ENCODE results near the gene HCK. TPM values are rescaled to one million over a fixed set of nuclear protein-coding genes. Genes with fewer than 3 reads are reported as not detected.

The HCK gene
- total RNA-seq, 1 donor from 2014 or later = under 0.01 TPM

GRCh38 chr20:32139947-32140346, 87.9 kb downstream of the HCK start:
- Histone ChIP-seq H3K4me3 (ENCODE audit: low read depth, low read length) (no peak overlapping the region), H3K27me3 (ENCODE audit: control insufficient read depth, insufficient read depth, low read length) (no peaks in the 10 kb centered on the region), H3K36me3 (ENCODE audit: control insufficient read depth, insufficient read depth, low read length) (peaks cover 36% of the 10 kb centered on the region)
- DNase-seq (ENCODE audit: low read depth) (no peak), FAIRE-seq (no peak)
- no peak for TF ChIP-seq CTCF (IDR thresholded peaks at IDR 0.05; ENCODE audit: insufficient read depth, low read length, severe bottlenecking)

- no peak for TF ChIP-seq CTCF (IDR thresholded peaks at IDR 0.05; ENCODE audit: insufficient read depth, low read length, severe bottlenecking)
- DNase-seq (ENCODE audit: low read depth) = no peak
- no peak for FAIRE-seq
- peaks cover 38% of the 10 kb centered on the region for H3K36me3 ChIP-seq (ENCODE audit: control insufficient read depth, insufficient read depth, low read length)
- no peak overlapping the region for H3K4me3 ChIP-seq (ENCODE audit: low read depth, low read length)
- H3K27me3 ChIP-seq (ENCODE audit: control insufficient read depth, insufficient read depth, low read length) = no peaks in the 10 kb centered on the region
Observed at GRCh38 chr20:32140603-32141002, 88.6 kb downstream of the HCK start.

GRCh38 chr20:32141465-32141980, 89.5 kb downstream of the HCK start:
- H3K27me3 ChIP-seq (ENCODE audit: control insufficient read depth, insufficient read depth, low read length) = no peaks in the 10 kb centered on the region
- H3K4me3 ChIP-seq (ENCODE audit: low read depth, low read length) = no peak overlapping the region
- H3K36me3 ChIP-seq (ENCODE audit: control insufficient read depth, insufficient read depth, low read length) = peaks cover 40% of the 10 kb centered on the region
- FAIRE-seq = no peak
- no peak for DNase-seq (ENCODE audit: low read depth)
- TF ChIP-seq CTCF (IDR thresholded peaks at IDR 0.05; ENCODE audit: insufficient read depth, low read length, severe bottlenecking) = no peak

- no peak overlapping the region for H3K4me3 ChIP-seq (ENCODE audit: low read depth, low read length)
- no peaks in the 10 kb centered on the region for H3K27me3 ChIP-seq (ENCODE audit: control insufficient read depth, insufficient read depth, low read length)
- DNase-seq (ENCODE audit: low read depth) (no peak), FAIRE-seq (no peak)
- peaks cover 37% of the 10 kb centered on the region for H3K36me3 ChIP-seq (ENCODE audit: control insufficient read depth, insufficient read depth, low read length)
- TF ChIP-seq CTCF (IDR thresholded peaks at IDR 0.05; ENCODE audit: insufficient read depth, low read length, severe bottlenecking) = no peak
Observed at GRCh38 chr20:32142088-32142487, 90.0 kb downstream of the HCK start.

GRCh38 chr20:32142991-32143390, 90.9 kb downstream of the HCK start:
- Histone ChIP-seq H3K4me3 (ENCODE audit: low read depth, low read length) (no peak overlapping the region), H3K27me3 (ENCODE audit: control insufficient read depth, insufficient read depth, low read length) (no peaks in the 10 kb centered on the region), H3K36me3 (ENCODE audit: control insufficient read depth, insufficient read depth, low read length) (peaks cover 35% of the 10 kb centered on the region)
- no peak for DNase-seq (ENCODE audit: low read depth)
- FAIRE-seq = no peak
- no peak for TF ChIP-seq CTCF (IDR thresholded peaks at IDR 0.05; ENCODE audit: insufficient read depth, low read length, severe bottlenecking)

All from bronchial epithelial cell (primary cell).